ENCODE data around the gene CFAP100.

CFAP100 gene

GRCh38 chr3:126451511-126451910 lies 56.8 kb downstream of the CFAP100 start:
- TF ChIP-seq ZNF274 (IDR thresholded peaks at IDR 0.05; ENCODE audit: low read depth, low read length): no peak
- TF ChIP-seq YY1 (IDR thresholded peaks at IDR 0.05; ENCODE audit: insufficient read depth, insufficient read length): no peak
- TF ChIP-seq SUZ12 (IDR thresholded peaks at IDR 0.05; ENCODE audit: extremely low read depth, insufficient read depth, insufficient read length): no peak
- H3K4me1 ChIP-seq (ENCODE audit: insufficient read depth, insufficient read length): no peaks in the 10 kb centered on the region
- DNase-seq (ENCODE audit: low read depth, low spot score): no peak
- H3K27me3 ChIP-seq (ENCODE audit: insufficient read depth, insufficient read length): no peaks in the 10 kb centered on the region
- no peaks in the 10 kb centered on the region for H3K9me3 ChIP-seq (ENCODE audit: insufficient read depth, low read length)
- H3K36me3 ChIP-seq (ENCODE audit: insufficient read depth, insufficient read length, low read length): peaks cover 84% of the 10 kb centered on the region
- no peak overlapping the region for H3K9ac ChIP-seq (ENCODE audit: insufficient read length, low read depth)
- H3K4me3 ChIP-seq (ENCODE audit: insufficient read length, low read depth): no peak overlapping the region

GRCh38 chr3:126452213-126452612 lies 57.5 kb downstream of the CFAP100 start:
- no peak overlapping the region for H3K4me3 ChIP-seq (ENCODE audit: insufficient read length, low read depth)

DNA sequence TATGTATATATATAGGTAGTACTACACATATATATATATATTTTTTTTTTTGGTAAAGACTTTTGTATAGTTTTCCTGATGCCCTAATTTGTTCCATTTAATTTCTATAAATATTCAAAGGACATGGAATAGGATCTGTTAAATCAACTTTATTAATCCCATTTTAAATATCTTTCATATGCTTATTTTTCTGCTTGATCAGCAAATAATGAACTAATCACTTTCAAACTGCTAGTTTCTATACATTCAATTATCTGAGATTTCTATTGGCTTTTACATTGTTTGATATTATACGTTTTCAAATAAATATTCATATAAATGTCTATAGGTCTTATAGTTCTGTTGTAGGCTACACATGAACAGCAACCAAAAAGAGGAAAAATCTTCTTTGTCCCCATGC lies 59.3 kb downstream of the CFAP100 start:
- H3K9ac ChIP-seq (ENCODE audit: insufficient read length, low read depth): no peak overlapping the region
- TF ChIP-seq SUZ12 (IDR thresholded peaks at IDR 0.05; ENCODE audit: extremely low read depth, insufficient read depth, insufficient read length) (no peak), YY1 (IDR thresholded peaks at IDR 0.05; ENCODE audit: insufficient read depth, insufficient read length) (no peak), ZNF274 (IDR thresholded peaks at IDR 0.05; ENCODE audit: low read depth, low read length) (no peak)
- H3K4me1 ChIP-seq (ENCODE audit: insufficient read depth, insufficient read length): no peaks in the 10 kb centered on the region
- H3K27me3 ChIP-seq (ENCODE audit: insufficient read depth, insufficient read length): no peaks in the 10 kb centered on the region
- no peak for DNase-seq (ENCODE audit: low read depth, low spot score)
- no peaks in the 10 kb centered on the region for H3K9me3 ChIP-seq (ENCODE audit: insufficient read depth, low read length)
- H3K36me3 ChIP-seq (ENCODE audit: insufficient read depth, insufficient read length, low read length): peaks cover 88% of the 10 kb centered on the region
- H3K4me3 ChIP-seq (ENCODE audit: insufficient read length, low read depth): no peak overlapping the region

More at GRCh38 chr3:126452213-126452612, 57.5 kb downstream of the CFAP100 start:
- Histone ChIP-seq H3K9me3 (ENCODE audit: insufficient read depth, low read length) (no peaks in the 10 kb centered on the region), H3K4me1 (ENCODE audit: insufficient read depth, insufficient read length) (no peaks in the 10 kb centered on the region), H3K36me3 (ENCODE audit: insufficient read depth, insufficient read length, low read length) (peaks cover 87% of the 10 kb centered on the region), H3K9ac (ENCODE audit: insufficient read length, low read depth) (no peak overlapping the region), H3K27me3 (ENCODE audit: insufficient read depth, insufficient read length) (no peaks in the 10 kb centered on the region)
- TF ChIP-seq YY1 (IDR thresholded peaks at IDR 0.05; ENCODE audit: insufficient read depth, insufficient read length) (no peak), SUZ12 (IDR thresholded peaks at IDR 0.05; ENCODE audit: extremely low read depth, insufficient read depth, insufficient read length) (no peak), ZNF274 (IDR thresholded peaks at IDR 0.05; ENCODE audit: low read depth, low read length) (no peak)
- no peak for DNase-seq (ENCODE audit: low read depth, low spot score)

- Histone ChIP-seq H3K36me3 (ENCODE audit: insufficient read depth, insufficient read length, low read length) (peaks cover 88% of the 10 kb centered on the region), H3K9ac (ENCODE audit: insufficient read length, low read depth) (no peak overlapping the region), H3K4me3 (ENCODE audit: insufficient read length, low read depth) (no peak overlapping the region), H3K4me1 (ENCODE audit: insufficient read depth, insufficient read length) (no peaks in the 10 kb centered on the region), H3K27me3 (ENCODE audit: insufficient read depth, insufficient read length) (no peaks in the 10 kb centered on the region), H3K9me3 (ENCODE audit: insufficient read depth, low read length) (no peaks in the 10 kb centered on the region)
- DNase-seq (ENCODE audit: low read depth, low spot score): no peak
- TF ChIP-seq YY1 (IDR thresholded peaks at IDR 0.05; ENCODE audit: insufficient read depth, insufficient read length) (no peak), ZNF274 (IDR thresholded peaks at IDR 0.05; ENCODE audit: low read depth, low read length) (no peak)
Observed at GRCh38 chr3:126454437-126455198, 59.9 kb downstream of the CFAP100 start.

DNA sequence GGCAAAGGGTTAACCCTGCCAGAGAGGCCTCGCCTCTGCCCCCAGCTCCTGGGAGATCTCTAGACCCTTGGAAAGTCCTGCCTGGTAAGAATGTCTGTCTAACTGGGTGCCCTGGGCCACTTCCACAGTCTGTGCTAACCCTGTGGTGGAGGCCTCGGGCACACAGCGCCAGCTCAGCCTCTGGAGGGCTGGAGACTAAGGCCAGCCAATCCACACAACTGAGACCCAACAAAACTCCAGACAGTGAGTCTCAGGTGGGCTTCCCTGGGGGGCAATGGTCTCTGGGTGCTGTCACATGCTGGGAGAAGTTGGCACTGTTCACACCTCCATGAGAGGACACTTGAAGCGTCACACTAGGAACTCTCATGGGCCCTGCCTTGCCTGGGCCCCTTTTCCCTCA lies 61.5 kb downstream of the CFAP100 start:
- Histone ChIP-seq H3K9ac (ENCODE audit: insufficient read length, low read depth) (no peak overlapping the region), H3K27me3 (ENCODE audit: insufficient read depth, insufficient read length) (no peaks in the 10 kb centered on the region), H3K9me3 (ENCODE audit: insufficient read depth, low read length) (no peaks in the 10 kb centered on the region), H3K4me3 (ENCODE audit: insufficient read length, low read depth) (no peak overlapping the region), H3K4me1 (ENCODE audit: insufficient read depth, insufficient read length) (no peaks in the 10 kb centered on the region), H3K36me3 (ENCODE audit: insufficient read depth, insufficient read length, low read length) (peaks cover 89% of the 10 kb centered on the region)
- no peak for DNase-seq (ENCODE audit: low read depth, low spot score)
- no peak for TF ChIP-seq ZNF274 (IDR thresholded peaks at IDR 0.05; ENCODE audit: low read depth, low read length)
- TF ChIP-seq YY1 (IDR thresholded peaks at IDR 0.05; ENCODE audit: insufficient read depth, insufficient read length): no peak
- no peak for TF ChIP-seq SUZ12 (IDR thresholded peaks at IDR 0.05; ENCODE audit: extremely low read depth, insufficient read depth, insufficient read length)

- DNase-seq (ENCODE audit: low read depth, low spot score): no peak
- Histone ChIP-seq H3K9ac (ENCODE audit: insufficient read length, low read depth) (no peak overlapping the region), H3K36me3 (ENCODE audit: insufficient read depth, insufficient read length, low read length) (peaks cover 89% of the 10 kb centered on the region), H3K27me3 (ENCODE audit: insufficient read depth, insufficient read length) (no peaks in the 10 kb centered on the region), H3K9me3 (ENCODE audit: insufficient read depth, low read length) (no peaks in the 10 kb centered on the region), H3K4me3 (ENCODE audit: insufficient read length, low read depth) (no peak overlapping the region), H3K4me1 (ENCODE audit: insufficient read depth, insufficient read length) (no peaks in the 10 kb centered on the region)
- TF ChIP-seq SUZ12 (IDR thresholded peaks at IDR 0.05; ENCODE audit: extremely low read depth, insufficient read depth, insufficient read length) (no peak), YY1 (IDR thresholded peaks at IDR 0.05; ENCODE audit: insufficient read depth, insufficient read length) (no peak), ZNF274 (IDR thresholded peaks at IDR 0.05; ENCODE audit: low read depth, low read length) (no peak)
Observed at GRCh38 chr3:126456766-126457388, 62.2 kb downstream of the CFAP100 start.

GRCh38 chr3:126459111-126459762 lies 64.5 kb downstream of the CFAP100 start:
- peaks cover 90% of the 10 kb centered on the region for H3K36me3 ChIP-seq (ENCODE audit: insufficient read depth, insufficient read length, low read length)
- no peak for DNase-seq (ENCODE audit: low read depth, low spot score)
- no peaks in the 10 kb centered on the region for H3K4me1 ChIP-seq (ENCODE audit: insufficient read depth, insufficient read length)
- TF ChIP-seq SUZ12 (IDR thresholded peaks at IDR 0.05; ENCODE audit: extremely low read depth, insufficient read depth, insufficient read length): no peak
- no peak for TF ChIP-seq YY1 (IDR thresholded peaks at IDR 0.05; ENCODE audit: insufficient read depth, insufficient read length)
- TF ChIP-seq ZNF274 (IDR thresholded peaks at IDR 0.05; ENCODE audit: low read depth, low read length): no peak
- no peaks in the 10 kb centered on the region for H3K27me3 ChIP-seq (ENCODE audit: insufficient read depth, insufficient read length)
- H3K4me3 ChIP-seq (ENCODE audit: insufficient read length, low read depth): no peak overlapping the region
- no peaks in the 10 kb centered on the region for H3K9me3 ChIP-seq (ENCODE audit: insufficient read depth, low read length)
- no peak overlapping the region for H3K9ac ChIP-seq (ENCODE audit: insufficient read length, low read depth)
